Measurements from ENCODE around the gene TRAK2.

GRCh38 chr2:201358684-201359083 lies 92.6 kb downstream of the TRAK2 start:
- TF ChIP-seq CTCF (IDR thresholded peaks at IDR 0.05) (no peak), ZFX (IDR thresholded peaks at IDR 0.05; ENCODE audit: borderline replicate concordance) (no peak)

Data from 22Rv1 (cell line).